ENCODE results near the gene AHCYL2.
"Not testable (repeated sequence)": the region's sequence is repeated elsewhere in the genome, so short reads cannot be mapped to it uniquely, and the experiment has no call there.

AHCYL2 gene

DNA sequence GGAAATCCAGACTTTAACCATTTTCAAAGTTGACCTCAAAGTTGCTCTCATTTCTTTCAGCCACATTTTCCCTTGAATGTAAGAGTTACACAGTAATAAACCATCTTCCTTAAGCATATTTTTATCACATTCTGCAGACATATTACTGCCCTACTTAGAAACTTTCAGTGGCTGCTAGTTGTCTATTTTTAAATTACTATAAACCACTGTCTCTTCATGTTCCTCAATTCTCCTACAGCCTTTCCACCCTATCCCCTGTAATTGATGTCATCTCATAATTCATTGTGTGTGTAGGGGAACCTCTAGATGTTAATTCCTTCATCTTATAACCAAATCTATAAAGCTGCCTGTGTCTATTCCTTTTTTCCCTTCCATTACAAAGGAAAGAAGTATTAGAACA is 131.3 kb downstream of the AHCYL2 start:
- TF ChIP-seq POLR2A (IDR thresholded peaks at IDR 0.05; ENCODE audit: low read depth, low read length), result no peak
- no peak for DNase-seq (ENCODE audit: insufficient read length, low spot score)
- no peak for FAIRE-seq

DNA sequence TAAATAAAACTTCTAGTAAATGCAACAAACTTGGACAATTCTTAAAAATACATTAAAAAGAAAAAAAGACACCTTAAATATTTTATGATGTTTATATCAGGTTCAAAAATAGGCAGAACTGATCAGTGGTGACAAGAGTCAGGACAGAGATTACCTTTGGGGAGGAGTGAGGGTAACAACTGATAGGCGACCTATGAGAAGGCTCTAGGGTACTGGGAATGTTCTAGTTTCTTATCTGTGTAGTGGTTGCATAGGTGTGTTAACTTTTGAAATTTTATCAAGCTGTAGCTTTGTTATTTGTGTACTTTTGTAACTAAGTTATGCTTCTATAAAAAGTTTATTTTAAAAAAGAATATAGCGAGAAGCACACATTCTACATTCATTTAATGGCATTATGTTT is 134.3 kb downstream of the AHCYL2 start:
- no peak for DNase-seq (ENCODE audit: insufficient read length, low spot score)
- no peak for TF ChIP-seq POLR2A (IDR thresholded peaks at IDR 0.05; ENCODE audit: low read depth, low read length)
- no peak for FAIRE-seq

DNA sequence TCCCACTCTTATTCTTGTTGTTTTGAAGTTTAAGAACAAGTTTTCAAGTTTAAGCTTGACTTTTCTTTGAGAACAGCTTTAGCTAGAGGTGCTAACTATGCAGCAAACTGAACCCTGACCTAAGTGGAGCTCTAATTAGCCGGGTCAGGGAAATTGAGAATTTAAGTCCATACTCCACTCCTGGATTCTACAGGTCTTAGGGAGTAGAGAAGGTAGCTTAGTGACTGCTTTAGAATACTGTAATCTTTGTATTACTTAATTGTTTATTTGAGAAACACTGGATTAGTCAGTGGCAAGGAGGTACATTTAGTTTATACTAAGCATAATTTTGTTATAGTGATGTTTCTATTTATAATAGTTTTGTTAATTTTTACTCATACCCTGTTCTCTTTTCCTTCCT is 134.8 kb downstream of the AHCYL2 start:
- no peak for FAIRE-seq
- no peak for TF ChIP-seq POLR2A (IDR thresholded peaks at IDR 0.05; ENCODE audit: low read depth, low read length)

DNA sequence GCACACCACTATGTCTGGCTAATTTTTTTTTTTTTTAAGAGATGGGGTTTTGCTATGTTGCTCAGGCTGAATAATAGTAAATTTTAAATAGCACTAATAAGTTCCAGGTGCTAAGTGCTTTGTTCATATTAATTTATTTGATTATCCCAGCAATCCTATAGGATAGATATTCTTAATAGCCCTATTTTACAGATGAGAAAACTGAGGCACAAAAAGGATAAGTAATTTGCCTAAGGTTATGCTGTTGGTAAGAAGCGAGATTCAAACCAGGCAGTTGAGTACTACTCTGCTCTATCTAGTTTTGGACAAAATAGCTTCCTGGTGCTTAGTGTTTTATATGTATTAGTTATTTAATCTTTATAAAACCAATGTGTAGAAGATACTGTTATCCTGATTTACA is 136.9 kb downstream of the AHCYL2 start:
- FAIRE-seq (no peak), DNase-seq (ENCODE audit: insufficient read length, low spot score) (no peak)
- no peak for TF ChIP-seq POLR2A (IDR thresholded peaks at IDR 0.05; ENCODE audit: low read depth, low read length)

More for the DNA sequence above, 134.8 kb downstream of the AHCYL2 start:
- DNase-seq (ENCODE audit: insufficient read length, low spot score), result no peak

GRCh38 chr7:129362496-129362895 is 137.7 kb downstream of the AHCYL2 start:
- no peak for FAIRE-seq

GRCh38 chr7:129367349-129367699 is 142.5 kb downstream of the AHCYL2 start:
- TF ChIP-seq POLR2A (IDR thresholded peaks at IDR 0.05; ENCODE audit: low read depth, low read length), result no peak
- no peak for DNase-seq (ENCODE audit: insufficient read length, low spot score)
- FAIRE-seq, result no peak

More at GRCh38 chr7:129362496-129362895, 137.7 kb downstream of the AHCYL2 start:
- DNase-seq (ENCODE audit: insufficient read length, low spot score), result no peak
- TF ChIP-seq POLR2A (IDR thresholded peaks at IDR 0.05; ENCODE audit: low read depth, low read length), result no peak

DNA sequence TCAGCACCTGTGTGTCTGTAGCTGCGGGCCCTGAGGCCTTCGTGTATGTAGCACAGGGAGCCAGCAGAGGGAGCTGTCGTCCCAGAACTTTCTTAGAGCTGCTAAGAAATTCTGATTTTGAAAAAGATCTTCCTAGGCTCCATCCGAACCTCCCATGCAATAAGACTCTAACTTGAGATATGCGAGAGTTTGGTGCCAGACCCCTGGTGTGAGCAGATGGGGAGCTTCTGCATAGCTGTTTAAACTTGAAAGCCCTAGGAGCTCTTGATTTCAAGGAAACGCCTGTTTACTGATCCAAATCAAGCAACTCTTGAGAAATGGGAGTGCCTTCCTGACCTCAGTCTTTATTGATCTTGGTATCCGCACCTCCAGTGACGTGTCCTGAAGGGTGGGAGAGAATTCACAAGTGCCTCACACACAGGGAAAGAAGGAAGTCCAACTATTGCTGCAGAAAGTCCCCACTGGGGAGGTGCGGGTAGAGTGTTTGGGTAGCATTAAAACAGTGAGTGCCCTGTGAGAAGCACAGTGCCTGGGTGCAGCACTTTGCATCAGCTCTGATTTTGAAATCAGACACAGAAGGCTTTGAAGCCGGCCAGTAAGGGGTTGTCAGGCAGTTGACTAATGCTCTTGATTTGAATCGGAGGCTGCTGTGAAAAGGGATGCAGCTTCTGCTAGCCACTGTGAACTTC is 143.0 kb downstream of the AHCYL2 start:
- no peak for TF ChIP-seq POLR2A (IDR thresholded peaks at IDR 0.05; ENCODE audit: low read depth, low read length)
- FAIRE-seq (peak; percentile 30), DNase-seq (ENCODE audit: insufficient read length, low spot score) (peak; percentile 41)

- no peak for DNase-seq (ENCODE audit: insufficient read length, low spot score)
- no peak for TF ChIP-seq POLR2A (IDR thresholded peaks at IDR 0.05; ENCODE audit: low read depth, low read length)
- FAIRE-seq, result no peak
Observed at GRCh38 chr7:129368389-129368986, 143.7 kb downstream of the AHCYL2 start.

DNA sequence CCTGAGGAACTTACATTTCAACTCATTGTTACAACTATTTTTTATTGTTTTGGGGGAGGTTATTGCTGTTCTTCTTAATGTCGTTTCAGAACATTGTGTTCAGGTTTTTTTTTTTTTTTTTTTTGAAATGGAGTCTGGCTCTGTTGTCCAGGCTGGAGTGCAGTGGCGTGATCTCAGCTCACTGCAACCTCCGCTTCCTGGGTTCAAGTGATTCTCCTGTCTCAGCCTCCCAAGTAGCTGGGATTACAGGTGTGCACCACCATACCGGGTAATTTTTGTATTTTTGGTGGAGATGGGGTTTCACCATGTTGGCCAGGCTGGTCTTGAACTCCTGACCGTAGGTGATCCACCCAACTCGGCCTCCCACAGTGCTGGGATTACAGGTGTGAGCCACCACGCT is 144.6 kb downstream of the AHCYL2 start:
- not testable (repeated sequence) for FAIRE-seq; DNase-seq (ENCODE audit: insufficient read length, low spot score)

DNA sequence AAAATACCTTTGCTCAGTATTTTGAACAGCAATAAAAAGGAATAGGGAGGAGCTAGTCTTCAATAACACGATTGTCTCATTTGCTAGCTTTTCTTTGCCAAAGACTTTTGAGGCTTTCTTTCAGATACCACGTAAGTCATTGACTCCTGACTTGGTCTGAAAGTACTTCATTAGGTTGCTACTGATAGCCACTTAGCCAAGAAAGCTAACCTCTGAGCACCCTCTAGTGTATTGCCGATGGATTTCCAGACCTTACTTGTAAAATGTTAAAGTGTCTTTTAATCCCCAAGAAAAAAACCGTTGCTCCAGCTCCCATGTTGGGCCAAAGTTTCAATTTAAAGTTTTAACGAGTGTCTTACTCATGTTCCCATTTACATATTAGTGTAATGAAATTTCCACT is 146.0 kb downstream of the AHCYL2 start:
- no peak for TF ChIP-seq POLR2A (IDR thresholded peaks at IDR 0.05; ENCODE audit: low read depth, low read length)
- DNase-seq (ENCODE audit: insufficient read length, low spot score), result no peak
- FAIRE-seq, result no peak

DNA sequence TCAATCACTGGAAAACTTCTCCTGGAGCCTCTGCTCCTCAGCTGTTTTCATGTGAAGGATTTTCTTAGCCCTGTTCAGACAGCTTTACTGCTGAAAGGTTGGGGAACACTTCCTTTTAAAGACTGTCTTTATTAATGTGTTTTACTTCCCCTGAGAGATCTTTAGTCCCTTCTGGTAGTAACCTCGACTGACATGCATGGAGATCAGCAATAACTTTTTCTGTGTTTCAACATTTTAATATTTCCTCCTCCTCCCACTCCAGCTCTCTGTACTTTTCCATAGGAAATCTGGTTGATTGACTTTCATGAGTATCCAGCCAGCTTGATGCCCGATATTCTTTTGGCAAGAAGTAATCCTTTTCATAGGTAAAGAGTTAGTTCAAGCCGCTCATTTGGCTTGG is 146.7 kb downstream of the AHCYL2 start:
- DNase-seq (ENCODE audit: insufficient read length, low spot score) (no peak), FAIRE-seq (no peak)
- TF ChIP-seq POLR2A (IDR thresholded peaks at IDR 0.05; ENCODE audit: low read depth, low read length), result no peak

- DNase-seq (ENCODE audit: insufficient read length, low spot score), result no peak
- FAIRE-seq, result no peak
- no peak for TF ChIP-seq POLR2A (IDR thresholded peaks at IDR 0.05; ENCODE audit: low read depth, low read length)
Observed at GRCh38 chr7:129373651-129374428, 149.0 kb downstream of the AHCYL2 start.

DNA sequence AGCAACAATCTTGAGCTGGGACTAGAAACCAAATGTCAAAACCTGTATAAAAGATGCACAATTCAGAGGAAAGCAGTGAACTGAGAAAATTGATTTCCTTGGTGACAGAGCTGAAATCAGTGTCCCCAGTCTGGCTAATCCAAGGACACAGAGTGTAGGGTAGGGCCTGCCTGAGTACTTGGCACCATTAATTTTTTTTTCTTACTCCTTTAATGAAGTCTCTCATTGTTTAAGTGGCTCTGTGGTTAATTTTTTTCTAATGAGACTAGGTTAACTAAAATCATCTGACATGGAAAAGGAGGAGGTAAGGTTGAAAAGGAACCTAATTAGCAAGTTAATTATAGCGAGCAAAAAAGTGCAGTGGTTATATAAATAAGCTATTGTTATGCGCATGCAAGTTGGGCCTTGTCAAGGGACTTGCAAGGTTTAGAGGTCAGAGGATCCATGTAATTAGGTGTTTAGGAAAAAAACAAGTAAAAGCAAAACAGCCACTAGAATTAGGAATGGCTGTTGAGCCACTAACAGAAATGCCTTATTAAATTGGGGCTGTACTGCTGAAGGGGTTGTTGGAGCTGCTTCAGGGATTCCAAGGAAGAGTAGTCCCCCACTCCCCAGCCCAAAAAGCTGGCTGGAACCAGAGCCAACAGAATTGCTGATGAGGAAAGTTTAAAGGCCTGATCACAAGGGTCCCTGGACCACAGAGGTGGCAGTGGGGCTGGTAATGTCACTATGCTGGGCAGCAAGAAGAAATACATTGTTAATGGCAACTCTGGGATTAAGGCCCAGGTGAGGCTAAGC is 150.5 kb downstream of the AHCYL2 start:
- TF ChIP-seq POLR2A (IDR thresholded peaks at IDR 0.05; ENCODE audit: low read depth, low read length), result no peak
- DNase-seq (ENCODE audit: insufficient read length, low spot score) (no peak), FAIRE-seq (no peak)

All from H54 (cell line).